DMS 273 (cell line): ENCODE results near the gene DZIP1.
A peak's percentile ranks its signal among the peaks of the same experiment; 100 is the strongest.
"Not testable (repeated sequence)": the region's sequence is repeated elsewhere in the genome, so short reads cannot be mapped to it uniquely, and the experiment has no call there.

Experiments used
- DNase-seq: peaks from one replicate; lab custom pipeline; 2025; ENCODE audit not compliant: unreplicated experiment; lab: John Stamatoyannopoulos, UW

Gene DZIP1

GRCh38 chr13:95605448-95606125 lies 38.9 kb downstream of the DZIP1 start:
- DNase-seq: no peak

- no peak for DNase-seq
These were observed 40.0 kb downstream of the DZIP1 start for GRCh38 chr13:95604556-95604915.

- no peak for DNase-seq
These were observed 40.5 kb downstream of the DZIP1 start for GRCh38 chr13:95603887-95604555.

GRCh38 chr13:95601906-95602305 lies 42.6 kb downstream of the DZIP1 start:
- DNase-seq: no peak

GRCh38 chr13:95601216-95601615 lies 43.3 kb downstream of the DZIP1 start:
- DNase-seq: no peak

- no peak for DNase-seq
These were observed 47.8 kb downstream of the DZIP1 start for GRCh38 chr13:95596701-95597100.

- no peak for DNase-seq
These were observed 51.0 kb downstream of the DZIP1 start for GRCh38 chr13:95593462-95593861.

GRCh38 chr13:95588721-95589120 lies 55.8 kb downstream of the DZIP1 start:
- no peak for DNase-seq

- DNase-seq: no peak
These were observed 56.4 kb downstream of the DZIP1 start for GRCh38 chr13:95588134-95588533.

- DNase-seq: no peak
These were observed 58.6 kb downstream of the DZIP1 start for GRCh38 chr13:95585867-95586266.

GRCh38 chr13:95579303-95579702 lies 65.2 kb downstream of the DZIP1 start:
- no peak for DNase-seq

GRCh38 chr13:95573221-95573620 lies 71.3 kb downstream of the DZIP1 start:
- DNase-seq: no peak

GRCh38 chr13:95571941-95572340 lies 72.6 kb downstream of the DZIP1 start:
- DNase-seq: peak; percentile 8

GRCh38 chr13:95570016-95570415 lies 74.5 kb downstream of the DZIP1 start:
- no peak for DNase-seq

GRCh38 chr13:95568131-95568530 lies 76.4 kb downstream of the DZIP1 start:
- DNase-seq: no peak

- not testable (repeated sequence) for DNase-seq
These were observed 78.7 kb downstream of the DZIP1 start for GRCh38 chr13:95565758-95566157.

GRCh38 chr13:95564733-95565291 lies 79.7 kb downstream of the DZIP1 start:
- no peak for DNase-seq

- no peak for DNase-seq
These were observed 80.4 kb downstream of the DZIP1 start for GRCh38 chr13:95564091-95564490.

GRCh38 chr13:95560387-95560786 lies 84.1 kb downstream of the DZIP1 start:
- DNase-seq: no peak

- no peak for DNase-seq
These were observed 85.4 kb downstream of the DZIP1 start for GRCh38 chr13:95559100-95559499.

- no peak for DNase-seq
These were observed 87.5 kb downstream of the DZIP1 start for GRCh38 chr13:95557013-95557412.

- DNase-seq: no peak
These were observed 90.7 kb downstream of the DZIP1 start for GRCh38 chr13:95553581-95554385.
